K562 (cell line): ENCODE data around the gene ZNF835. TPM values are rescaled to one million over a fixed set of nuclear protein-coding genes. Genes with fewer than 3 reads are reported as not detected.

Source experiments
- ATAC-seq: fragments of 200-7000 bp; cut with Tn5 transposase; 3 replicates; pipeline ENCODE4 v1.9.1; 2020; ENCODE audit warnings: moderate library complexity
- BruUV-seq: library from RNA; stranded (reverse); fragments of 400-500 nt; replicated peaks from 2 replicates; lab custom pipeline; 2021; lab: Mats Ljungman, UMichigan
- CTCF ChIA-PET: fragments of 300-600 bp; formaldehyde crosslinking; extraction: SDS; loops from one replicate; lab custom pipeline; 2021; ENCODE audit warnings: low intra/inter-chr PET ratio; lab: Yijun Ruan, JAX
- POLR2A ChIA-PET: fragments of 300-600, 350-650 bp; sonication (Branson Sonifier 250); formaldehyde crosslinking; extraction: SDS; loops from one replicate; lab custom pipeline; 2021; ENCODE audit warnings: antibody characterized with exemption, inconsistent platforms; lab: Yijun Ruan, JAX
- DNase-seq, 4 experiments: peaks; one replicate each; pipeline versions ENCODE4 v3.0.0 to v3.0.0-alpha.2; 2011 to 2018; ENCODE audit warnings: low spot score in 3 of 4, mixed read lengths in 3 of 4; ENCODE audit errors: extremely low read depth in 1 of 4
- FAIRE-seq: peaks from 2 replicates; lab custom pipeline; 2011; peaks lifted over from hg19 to GRCh38; lab: Jason Lieb, UNC
- H2AFZ ChIP-seq: 2 replicates; pipeline ENCODE4 v1.6.0; 2011; ENCODE audit warnings: low read depth, low read length, control low read depth, inconsistent platforms
- H3K27ac ChIP-seq: fragments of 200-600 bp; 3 replicates; pipeline ENCODE4 v1.8.0; 2011; ENCODE audit warnings: low read depth, mild to moderate bottlenecking, control low read depth, inconsistent platforms, low read length, moderate library complexity, mixed read lengths; ENCODE audit errors: extremely low read depth
- H3K27me3 ChIP-seq, 2 experiments: fragments of 300-600 bp in 1 of 2; 2 replicates in 1 of 2; 3 replicates in 1 of 2; pipeline versions ENCODE4 v1.6.0 to v1.8.0; 2011; ENCODE audit warnings: inconsistent platforms in 2 of 2, low read length in 2 of 2, mild to moderate bottlenecking in 1 of 2, mixed read lengths in 1 of 2, moderate library complexity in 1 of 2; ENCODE audit not compliant: control insufficient read depth in 2 of 2, insufficient read depth in 2 of 2
- H3K36me3 ChIP-seq: fragments of 300-600 bp; 3 replicates; pipeline ENCODE4 v1.8.0; 2011; ENCODE audit warnings: mild to moderate bottlenecking, low read length, inconsistent platforms; ENCODE audit not compliant: control insufficient read depth, insufficient read depth
- H3K4me1 ChIP-seq, 2 experiments: fragments of 200-600 bp in 1 of 2; replicated peaks in 1 of 2; 2 replicates in 1 of 2; 3 replicates in 1 of 2; pipeline versions ENCODE4 v1.5.1 to v1.8.0; 2011; ENCODE audit warnings: inconsistent platforms in 2 of 2, low read length in 2 of 2, mild to moderate bottlenecking in 1 of 2, mixed read lengths in 1 of 2, moderate library complexity in 1 of 2; ENCODE audit not compliant: control insufficient read depth in 2 of 2, insufficient read depth in 2 of 2
- H3K4me2 ChIP-seq: 2 replicates; pipeline ENCODE4 v1.6.1; 2011; ENCODE audit warnings: low read length, control low read depth, inconsistent platforms, mixed read lengths; ENCODE audit not compliant: insufficient read depth
- H3K4me3 ChIP-seq: fragments of 200-600 bp; sonication (generic), shearing (Covaris generic); 2 replicates; pipeline ENCODE4 v1.5.1; 2016; ENCODE audit warnings: control low read depth, inconsistent platforms
- H3K79me2 ChIP-seq: fragments of 200-600 bp; 3 replicates; pipeline ENCODE4 v1.8.0; 2011; ENCODE audit warnings: low read length, inconsistent platforms; ENCODE audit not compliant: control insufficient read depth, insufficient read depth
- H3K9ac ChIP-seq, 2 experiments: 2 replicates each; pipeline versions ENCODE4 v1.6.0 to v1.6.1; 2011; ENCODE audit warnings: low read depth in 2 of 2, low read length in 2 of 2, control low read depth in 1 of 2, inconsistent platforms in 1 of 2, mild to moderate bottlenecking in 1 of 2, mixed read lengths in 1 of 2; ENCODE audit not compliant: insufficient read depth in 1 of 2
- H3K9me1 ChIP-seq: one replicate; pipeline ENCODE4 v1.6.0; 2011; ENCODE audit warnings: inconsistent platforms, mild to moderate bottlenecking, low read length, moderate library complexity; ENCODE audit not compliant: control insufficient read depth, insufficient read depth
- H3K9me3 ChIP-seq: replicated peaks from 2 replicates; pipeline ENCODE4 v1.5.1; 2011; ENCODE audit warnings: low read depth, low read length, inconsistent platforms; ENCODE audit not compliant: control insufficient read depth, insufficient read depth
- H4K20me1 ChIP-seq: replicated peaks from 2 replicates; pipeline ENCODE4 v1.6.1; 2011; ENCODE audit warnings: low read length, inconsistent platforms, mixed read lengths; ENCODE audit not compliant: control insufficient read depth, insufficient read depth
- FOSL1 ChIP-seq: fragments of 200-800 bp; sonication (Bioruptor generic); conservative IDR thresholded peaks from 2 replicates; pipeline ENCODE4 v1.6.1; 2016; ENCODE audit warnings: missing genetic modification characterization, missing compliant biosample characterization
- L3MBTL2 ChIP-seq: fragments of 450-650 bp; IDR thresholded peaks from 2 replicates; pipeline ENCODE4 v1.6.1; 2016; ENCODE audit warnings: mild to moderate bottlenecking, moderate library complexity
- POLR3A ChIP-seq: IDR thresholded peaks from 2 replicates; pipeline ENCODE4 v1.6.1; 2011; ENCODE audit warnings: borderline replicate concordance, mild to moderate bottlenecking, moderate library complexity; ENCODE audit not compliant: insufficient read length, insufficient read depth; ENCODE audit errors: extremely low read depth
- ZFP1 ChIP-seq: fragments of 450-650 bp; formaldehyde crosslinking; IDR thresholded peaks from 2 replicates; pipeline ENCODE4 v1.4.0; 2020; ENCODE audit warnings: mild to moderate bottlenecking, mixed read lengths
- ZNF133 ChIP-seq: fragments of 250-450 bp; sonication (Bioruptor Pico); IDR thresholded peaks from 2 replicates; pipeline ENCODE4 v1.4.0; 2020; ENCODE audit warnings: mild to moderate bottlenecking
- ZNF263 ChIP-seq: sonication (generic); formaldehyde crosslinking; IDR thresholded peaks from 2 replicates; pipeline ENCODE4 v1.8.0; 2022; ENCODE audit warnings: mild to moderate bottlenecking, missing genetic modification reagents, borderline replicate concordance
- ZNF707 ChIP-seq: fragments of 250-450 bp; sonication (Bioruptor Pico); conservative IDR thresholded peaks from 2 replicates; pipeline ENCODE4 v1.8.0; 2022; ENCODE audit warnings: inconsistent platforms, mild to moderate bottlenecking, moderate library complexity
- WGBS: fragments of 100-300 bp; shearing (Covaris generic); methylation state at CpG from one replicate; pipeline ENCODE4 v1.1.6; 2016; ENCODE audit warnings: low coverage, mixed read lengths; ENCODE audit not compliant: insufficient coverage; ENCODE audit errors: missing lambda C conversion rate; 5-methylcytosine and 5-hydroxymethylcytosine counted together
- in situ Hi-C: fragments of 300-500 bp; cut with MboI; formaldehyde crosslinking; loops from 4 replicates; pipeline ENCODE4 v1.15.0; 2018; ENCODE audit warnings: inconsistent platforms, mixed read lengths
- intact Hi-C: fragments of 100-400 bp; cut with micrococcal nuclease; formaldehyde crosslinking; loops from 2 replicates; pipeline ENCODE4 v1.14.2; 2022
- polyA plus RNA-seq, 8 experiments: library from polyadenylated mRNA; depleted of rRNA in 4 of 8; stranded (reverse) in 5 of 8; unstranded in 3 of 8; fragments of >200 nt; fragmentation: Nextera tagmentation in 2 of 8; fragmentation: Illumina TruSeq in 1 of 8; extraction: Ambion mirVana in 2 of 8; extraction: Trizol in 1 of 8; gene quantifications; 2 replicates each; pipeline versions ENCODE4 v1.2.1 to v1.2.3, GENCODE V29; 2011 to 2014; ENCODE audit warnings: inconsistent platforms in 1 of 8, missing spikeins in 1 of 8
- total RNA-seq, 7 experiments: library from RNA; depleted of rRNA in 6 of 7; stranded (reverse); fragments of >200 nt in 6 of 7; fragmentation: Illumina TruSeq in 2 of 7; extraction: Trizol in 2 of 7; gene quantifications; 2 replicates each; pipeline versions ENCODE4 v1.2.1 to v1.2.3, GENCODE V29; 2011 to 2021; ENCODE audit warnings: low replicate concordance in 1 of 7
- TF ChIP-seq, protein P1 (sequence below): fragments of 450-650 bp; IDR thresholded peaks from 2 replicates; pipeline ENCODE4 v1.6.1; 2017; ENCODE audit warnings: mild to moderate bottlenecking, moderate library complexity
- TF ChIP-seq, protein P2 (sequence below), 2 experiments: IDR thresholded peaks in 1 of 2; conservative IDR thresholded peaks in 1 of 2; 2 replicates each; pipeline ENCODE4 v1.6.1; 2016; ENCODE audit warnings: low read depth in 2 of 2, mild to moderate bottlenecking in 1 of 2, missing compliant biosample characterization in 1 of 2, missing genetic modification characterization in 1 of 2, moderate library complexity in 1 of 2

Gene ZNF835
- total and polyA plus RNA-seq, 9 of the 15 experiments (the other 6 are each of a cell fraction or from before 2014, with no cell fraction given), result not detected

DNA sequence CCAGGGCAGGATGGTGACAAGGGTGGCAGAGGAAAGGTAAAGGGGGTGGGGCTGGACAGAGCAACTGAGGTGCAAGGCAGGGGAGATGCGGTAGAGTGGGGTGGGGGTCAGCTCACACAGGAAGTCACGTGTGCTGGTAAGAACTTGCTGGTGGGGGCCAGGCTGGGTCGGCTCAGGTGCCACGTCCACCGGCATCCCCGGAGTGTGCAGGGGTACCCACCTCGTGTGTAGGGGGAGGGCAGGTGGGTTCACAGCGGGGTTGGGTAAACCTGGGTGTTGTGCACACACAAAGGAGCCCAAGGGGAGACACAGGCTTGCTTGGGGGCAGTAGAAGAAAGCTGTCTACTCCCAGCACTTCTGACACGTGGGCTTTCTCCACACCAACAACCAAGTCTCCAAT, 2.9 kb downstream of the ZNF835 start:
- Histone ChIP-seq H2AFZ (no peak overlapping the region), H3K9ac (no peak overlapping the region), H3K79me2 (no peaks in the 10 kb centered on the region), H3K4me3 (no peak overlapping the region), H3K36me3 (no peaks in the 10 kb centered on the region), H4K20me1 (no peaks in the 10 kb centered on the region), H3K27me3 (no peaks in the 10 kb centered on the region), H3K9me1 (no peaks in the 10 kb centered on the region), H3K4me2 (no peak overlapping the region), H3K4me1 (peaks cover 0 to 4% of the 10 kb centered on the region in 2 experiments; a peak in 1 of 5 replicates), H3K27ac (no peak overlapping the region), H3K9me3 (no peaks in the 10 kb centered on the region; the same call in 1 of the 2 replicates)
- in situ Hi-C loops, result no loop called here
- POLR2A ChIA-PET, result no interaction called here
- TF ChIP-seq ZNF133 (CRISPR knock-in tag) (no peak), POLR3A (no peak), ZFP1 (CRISPR knock-in tag) (no peak), L3MBTL2 (no peak), FOSL1 (tag) (no peak), ZNF263 (CRISPR knock-in tag) (no peak), ZNF707 (CRISPR knock-in tag) (no peak)
- TF ChIP-seq, protein P1, sequence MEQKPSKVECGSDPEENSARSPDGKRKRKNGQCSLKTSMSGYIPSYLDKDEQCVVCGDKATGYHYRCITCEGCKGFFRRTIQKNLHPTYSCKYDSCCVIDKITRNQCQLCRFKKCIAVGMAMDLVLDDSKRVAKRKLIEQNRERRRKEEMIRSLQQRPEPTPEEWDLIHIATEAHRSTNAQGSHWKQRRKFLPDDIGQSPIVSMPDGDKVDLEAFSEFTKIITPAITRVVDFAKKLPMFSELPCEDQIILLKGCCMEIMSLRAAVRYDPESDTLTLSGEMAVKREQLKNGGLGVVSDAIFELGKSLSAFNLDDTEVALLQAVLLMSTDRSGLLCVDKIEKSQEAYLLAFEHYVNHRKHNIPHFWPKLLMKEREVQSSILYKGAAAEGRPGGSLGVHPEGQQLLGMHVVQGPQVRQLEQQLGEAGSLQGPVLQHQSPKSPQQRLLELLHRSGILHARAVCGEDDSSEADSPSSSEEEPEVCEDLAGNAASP, result no peak
- TF ChIP-seq, protein P2, sequence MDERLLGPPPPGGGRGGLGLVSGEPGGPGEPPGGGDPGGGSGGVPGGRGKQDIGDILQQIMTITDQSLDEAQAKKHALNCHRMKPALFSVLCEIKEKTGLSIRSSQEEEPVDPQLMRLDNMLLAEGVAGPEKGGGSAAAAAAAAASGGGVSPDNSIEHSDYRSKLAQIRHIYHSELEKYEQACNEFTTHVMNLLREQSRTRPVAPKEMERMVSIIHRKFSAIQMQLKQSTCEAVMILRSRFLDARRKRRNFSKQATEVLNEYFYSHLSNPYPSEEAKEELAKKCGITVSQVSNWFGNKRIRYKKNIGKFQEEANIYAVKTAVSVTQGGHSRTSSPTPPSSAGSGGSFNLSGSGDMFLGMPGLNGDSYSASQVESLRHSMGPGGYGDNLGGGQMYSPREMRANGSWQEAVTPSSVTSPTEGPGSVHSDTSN (CRISPR knock-in tag; IDR thresholded peaks at IDR 0.05; ENCODE audit: low read depth), result no peak
- TF ChIP-seq, protein P2 (tag; conservative IDR thresholded peaks at IDR 0.05; ENCODE audit: low read depth), result no peak
- ATAC-seq (no peak), FAIRE-seq (no peak), DNase-seq (no peak)
- no TSS peak for BruUV-seq
- intact Hi-C loops, result no loop called here
- CTCF ChIA-PET, result no interaction called here
- 1% methylated on average over 9 of the region's 9 CpGs for WGBS
